GM12864 (cell line): ENCODE data around the gene SMYD3.

ENCODE experiments used
- DNase-seq: peaks from one replicate; pipeline ENCODE4 v3.0.0-alpha.2; 2011; ENCODE audit warnings: low read depth
- H3K4me3 ChIP-seq: 2 replicates; pipeline ENCODE4 v1.5.1; 2011; ENCODE audit warnings: mild to moderate bottlenecking, low read depth, low read length, control low read depth
- TF ChIP-seq, protein P1 (sequence below): IDR thresholded peaks from 2 replicates; pipeline ENCODE4 v1.5.1; 2011; ENCODE audit warnings: low read depth, mild to moderate bottlenecking, moderate library complexity, low read length, control low read depth, inconsistent platforms; ENCODE audit errors: missing control alignments

The SMYD3 gene

DNA sequence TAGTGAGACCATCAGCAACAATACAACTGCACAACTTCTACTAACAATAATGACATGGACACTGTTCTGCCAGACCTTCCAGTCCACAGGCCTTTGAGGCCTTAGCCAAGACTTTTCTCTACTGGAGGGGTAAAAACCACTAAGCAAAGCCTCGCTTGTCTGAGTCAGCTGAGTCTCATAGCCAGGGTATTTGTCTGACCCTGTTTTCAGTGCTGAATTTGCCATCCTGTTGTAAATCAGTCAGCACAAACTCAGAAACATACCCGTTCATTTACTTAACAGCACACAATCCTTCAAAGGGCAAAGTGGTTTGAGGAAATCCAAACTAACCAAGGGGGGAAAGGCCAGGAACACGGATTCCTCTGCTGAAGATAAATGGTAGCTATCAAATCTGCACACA lies 537.8 kb downstream of the SMYD3 start:
- no peak overlapping the region for H3K4me3 ChIP-seq
- no peak for DNase-seq
- TF ChIP-seq, protein P1, sequence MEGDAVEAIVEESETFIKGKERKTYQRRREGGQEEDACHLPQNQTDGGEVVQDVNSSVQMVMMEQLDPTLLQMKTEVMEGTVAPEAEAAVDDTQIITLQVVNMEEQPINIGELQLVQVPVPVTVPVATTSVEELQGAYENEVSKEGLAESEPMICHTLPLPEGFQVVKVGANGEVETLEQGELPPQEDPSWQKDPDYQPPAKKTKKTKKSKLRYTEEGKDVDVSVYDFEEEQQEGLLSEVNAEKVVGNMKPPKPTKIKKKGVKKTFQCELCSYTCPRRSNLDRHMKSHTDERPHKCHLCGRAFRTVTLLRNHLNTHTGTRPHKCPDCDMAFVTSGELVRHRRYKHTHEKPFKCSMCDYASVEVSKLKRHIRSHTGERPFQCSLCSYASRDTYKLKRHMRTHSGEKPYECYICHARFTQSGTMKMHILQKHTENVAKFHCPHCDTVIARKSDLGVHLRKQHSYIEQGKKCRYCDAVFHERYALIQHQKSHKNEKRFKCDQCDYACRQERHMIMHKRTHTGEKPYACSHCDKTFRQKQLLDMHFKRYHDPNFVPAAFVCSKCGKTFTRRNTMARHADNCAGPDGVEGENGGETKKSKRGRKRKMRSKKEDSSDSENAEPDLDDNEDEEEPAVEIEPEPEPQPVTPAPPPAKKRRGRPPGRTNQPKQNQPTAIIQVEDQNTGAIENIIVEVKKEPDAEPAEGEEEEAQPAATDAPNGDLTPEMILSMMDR: no peak

DNA sequence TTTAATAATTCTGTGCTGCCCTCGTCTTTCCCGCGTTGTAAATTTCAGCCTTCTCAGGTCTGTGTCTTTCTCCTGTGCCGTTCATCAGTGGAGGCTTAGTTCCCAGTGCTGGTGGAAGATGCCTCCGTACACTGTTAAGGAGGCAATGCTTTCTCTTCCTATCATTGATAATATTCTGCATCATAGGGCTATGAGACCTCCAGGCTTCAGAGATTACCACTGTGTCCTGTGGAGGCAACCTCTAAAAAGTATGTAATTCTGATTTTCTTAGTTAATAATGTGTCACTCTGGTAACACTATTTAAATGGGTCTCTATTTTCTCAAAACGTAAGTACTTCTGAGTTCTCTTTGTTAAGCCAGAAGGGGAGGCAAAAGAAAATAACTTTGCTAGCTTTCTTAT lies 538.3 kb downstream of the SMYD3 start:
- TF ChIP-seq, protein P1: no peak
- DNase-seq: no peak
- H3K4me3 ChIP-seq: no peak overlapping the region

DNA sequence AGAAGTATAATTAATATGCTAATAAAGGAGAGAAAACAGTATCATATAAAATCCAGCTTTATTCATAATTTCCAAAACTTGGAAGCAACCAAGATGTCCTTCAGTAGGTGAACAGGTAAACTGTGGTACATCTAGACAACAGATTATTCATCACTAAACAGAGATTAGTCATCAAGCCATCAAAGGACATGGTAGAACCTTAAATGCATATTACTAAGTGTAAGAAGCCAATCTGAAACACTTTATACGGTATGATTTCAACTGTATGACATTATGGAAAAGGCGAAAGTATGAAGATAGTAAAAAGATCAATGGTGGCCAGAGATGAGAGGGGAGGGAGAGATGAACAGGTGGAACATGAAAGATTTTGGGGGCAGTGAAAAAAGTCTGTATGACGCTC lies 541.7 kb downstream of the SMYD3 start:
- no peak for DNase-seq
- TF ChIP-seq, protein P1: no peak

DNA sequence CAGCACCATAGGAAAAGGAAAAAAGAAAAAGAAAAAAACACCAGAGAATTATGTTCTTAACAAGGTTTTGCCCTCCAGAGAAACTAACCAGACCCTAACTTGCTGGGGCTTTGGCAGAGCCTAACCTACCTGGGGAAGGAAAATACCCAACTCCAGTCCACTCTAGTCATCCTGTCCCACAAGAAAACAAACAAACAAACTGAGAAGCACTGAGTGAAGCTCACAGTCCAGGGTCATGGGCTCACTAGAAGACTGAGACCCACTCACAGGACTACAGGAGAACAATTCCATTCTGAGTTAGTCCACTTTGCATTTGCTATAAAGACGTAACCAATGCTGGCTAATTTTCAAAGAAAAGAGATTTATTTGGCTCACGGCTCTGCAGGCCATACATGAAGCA lies 543.4 kb downstream of the SMYD3 start:
- TF ChIP-seq, protein P1: no peak
- no peak overlapping the region for H3K4me3 ChIP-seq

More for the DNA sequence above, 541.7 kb downstream of the SMYD3 start:
- H3K4me3 ChIP-seq: no peak overlapping the region

DNA sequence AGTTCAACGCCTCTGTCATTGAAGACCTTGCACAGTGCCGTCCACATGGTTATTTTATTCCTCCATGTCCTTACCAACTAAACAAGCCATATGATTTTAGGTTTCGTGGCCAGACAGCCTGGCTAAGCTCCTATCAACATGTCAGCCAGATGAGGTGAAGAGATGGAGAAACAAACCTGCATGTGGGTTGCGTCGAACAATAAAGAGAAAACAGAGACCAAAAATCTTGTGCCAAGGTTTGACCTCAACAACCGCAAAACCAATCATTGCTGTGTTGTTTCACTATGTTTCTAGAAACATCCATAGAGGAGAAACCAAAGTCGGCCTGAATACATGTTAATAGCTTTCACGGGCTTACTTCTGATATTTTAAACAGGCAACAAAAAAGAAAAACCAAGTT lies 544.6 kb downstream of the SMYD3 start:
- H3K4me3 ChIP-seq: no peak overlapping the region
- TF ChIP-seq, protein P1: no peak
- DNase-seq: no peak

More for the DNA sequence above, 543.4 kb downstream of the SMYD3 start:
- no peak for DNase-seq

DNA sequence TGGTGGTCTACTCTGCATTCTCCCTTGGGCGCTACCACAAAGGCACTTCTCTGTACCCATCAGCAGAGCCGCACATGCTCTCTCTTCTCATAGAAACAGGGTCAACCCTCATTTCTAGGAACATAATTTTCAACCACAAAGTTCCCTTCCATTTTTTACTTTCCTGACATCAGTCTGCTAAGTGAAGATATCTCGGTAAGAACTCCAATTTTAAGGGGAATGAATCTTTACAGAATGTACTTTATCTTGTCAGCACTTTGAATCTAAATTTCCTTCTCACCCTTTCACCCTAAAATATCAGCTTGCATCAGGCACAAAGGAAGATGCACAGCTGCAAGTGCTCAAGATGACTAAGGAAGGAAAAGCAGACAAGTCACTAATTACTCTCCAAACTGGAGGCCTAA lies 545.9 kb downstream of the SMYD3 start:
- no peak for DNase-seq
- TF ChIP-seq, protein P1: no peak
- H3K4me3 ChIP-seq: no peak overlapping the region

DNA sequence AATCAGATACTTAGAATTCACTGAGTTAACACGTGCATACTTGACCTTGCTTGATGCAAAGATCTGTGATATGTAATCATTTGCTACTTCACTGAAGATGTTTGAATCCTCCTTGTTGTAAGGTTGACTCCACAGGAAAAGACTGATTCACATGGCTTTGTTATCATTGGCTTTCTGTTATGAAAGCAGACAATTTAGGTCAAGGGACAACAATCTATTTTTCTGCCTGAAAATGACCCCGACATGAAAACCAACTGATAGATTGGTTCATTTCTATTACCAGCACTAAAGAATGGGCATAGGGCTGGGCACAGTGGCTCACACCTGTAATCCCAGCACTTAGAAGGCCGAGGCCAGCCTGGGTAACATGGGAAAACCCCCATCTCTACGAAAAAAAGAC lies 546.9 kb downstream of the SMYD3 start:
- DNase-seq: no peak
- TF ChIP-seq, protein P1: no peak
- H3K4me3 ChIP-seq: no peak overlapping the region
